OCI-LY3 (cell line): Measurements from ENCODE around the gene ZKSCAN3.

Experiments
- EZH2phosphoT487 ChIP-seq: fragments of 200-600 bp; shearing (Covaris generic); IDR thresholded peaks from 2 replicates; pipeline ENCODE4 v1.6.1; 2018; ENCODE audit warnings: antibody characterized with exemption, mixed run types, low read depth
- TF ChIP-seq, protein P1 (sequence below): fragments of 200-600, 300-600 bp; sonication (generic); IDR thresholded peaks from 2 replicates; pipeline ENCODE4 v1.5.1; 2014; ENCODE audit warnings: antibody characterized with exemption, low read length, low read depth

DNA sequence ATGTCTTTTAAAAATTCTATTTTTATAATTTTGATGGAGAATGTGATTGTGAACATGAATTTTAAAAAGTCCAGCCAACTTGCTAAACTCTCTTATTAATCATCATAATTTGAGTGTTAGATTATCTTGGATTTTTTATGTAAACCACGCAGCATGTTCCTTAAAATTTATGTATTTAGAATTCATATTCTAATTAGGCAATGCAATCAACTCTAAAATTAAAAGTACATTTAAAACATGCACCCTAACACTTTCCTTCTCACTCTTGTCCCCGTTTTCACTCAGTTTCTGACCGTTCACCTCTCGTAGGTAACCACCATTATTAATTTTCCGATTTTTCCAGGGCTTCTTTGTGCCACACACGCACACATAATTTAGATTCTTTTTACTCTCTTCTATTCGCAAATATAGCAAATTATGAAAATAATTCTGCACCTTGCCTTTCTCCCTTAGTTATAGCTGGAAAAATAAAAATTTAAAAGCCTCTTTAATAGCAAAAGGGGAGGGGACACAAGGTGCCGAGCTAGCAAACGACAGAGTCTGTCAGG, 329 bp upstream of the ZKSCAN3 start:
- TF ChIP-seq EZH2phosphoT487, result no peak
- TF ChIP-seq, protein P1, sequence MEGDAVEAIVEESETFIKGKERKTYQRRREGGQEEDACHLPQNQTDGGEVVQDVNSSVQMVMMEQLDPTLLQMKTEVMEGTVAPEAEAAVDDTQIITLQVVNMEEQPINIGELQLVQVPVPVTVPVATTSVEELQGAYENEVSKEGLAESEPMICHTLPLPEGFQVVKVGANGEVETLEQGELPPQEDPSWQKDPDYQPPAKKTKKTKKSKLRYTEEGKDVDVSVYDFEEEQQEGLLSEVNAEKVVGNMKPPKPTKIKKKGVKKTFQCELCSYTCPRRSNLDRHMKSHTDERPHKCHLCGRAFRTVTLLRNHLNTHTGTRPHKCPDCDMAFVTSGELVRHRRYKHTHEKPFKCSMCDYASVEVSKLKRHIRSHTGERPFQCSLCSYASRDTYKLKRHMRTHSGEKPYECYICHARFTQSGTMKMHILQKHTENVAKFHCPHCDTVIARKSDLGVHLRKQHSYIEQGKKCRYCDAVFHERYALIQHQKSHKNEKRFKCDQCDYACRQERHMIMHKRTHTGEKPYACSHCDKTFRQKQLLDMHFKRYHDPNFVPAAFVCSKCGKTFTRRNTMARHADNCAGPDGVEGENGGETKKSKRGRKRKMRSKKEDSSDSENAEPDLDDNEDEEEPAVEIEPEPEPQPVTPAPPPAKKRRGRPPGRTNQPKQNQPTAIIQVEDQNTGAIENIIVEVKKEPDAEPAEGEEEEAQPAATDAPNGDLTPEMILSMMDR, result no peak
